ENCODE measurements around the gene YWHAH.

YWHAH gene

GRCh38 chr22:31915586-31915985 is 28.7 kb upstream of the YWHAH start:
- Mint-ChIP-seq H3K27ac (no peak overlapping the region), H3K27me3 (no peaks in the 10 kb centered on the region)

GRCh38 chr22:31917227-31917921 is 27.0 kb upstream of the YWHAH start:
- no peaks in the 10 kb centered on the region for H3K9me3 Mint-ChIP-seq (ENCODE audit: low read depth)
- no peak overlapping the region for H3K4me3 Mint-ChIP-seq
- H3K4me1 Mint-ChIP-seq (ENCODE audit: low read depth): no peaks in the 10 kb centered on the region
- H3K27me3 Mint-ChIP-seq: no peaks in the 10 kb centered on the region
- no peak overlapping the region for H3K27ac Mint-ChIP-seq
- H3K36me3 Mint-ChIP-seq: no peaks in the 10 kb centered on the region

More at GRCh38 chr22:31915586-31915985, 28.7 kb upstream of the YWHAH start:
- Mint-ChIP-seq H3K4me3 (no peak overlapping the region), H3K36me3 (no peaks in the 10 kb centered on the region), H3K4me1 (ENCODE audit: low read depth) (no peaks in the 10 kb centered on the region), H3K9me3 (ENCODE audit: low read depth) (no peaks in the 10 kb centered on the region)

- Mint-ChIP-seq H3K27ac (no peak overlapping the region), H3K27me3 (peaks cover 3% of the 10 kb centered on the region), H3K4me1 (ENCODE audit: low read depth) (no peaks in the 10 kb centered on the region), H3K4me3 (no peak overlapping the region), H3K9me3 (ENCODE audit: low read depth) (no peaks in the 10 kb centered on the region), H3K36me3 (no peaks in the 10 kb centered on the region)
Observed at GRCh38 chr22:31919730-31920129, 24.6 kb upstream of the YWHAH start.

GRCh38 chr22:31920306-31920705 is 24.0 kb upstream of the YWHAH start:
- H3K27ac Mint-ChIP-seq: no peak overlapping the region
- H3K27me3 Mint-ChIP-seq: peaks cover 7% of the 10 kb centered on the region
- H3K36me3 Mint-ChIP-seq: no peaks in the 10 kb centered on the region
- no peak overlapping the region for H3K4me3 Mint-ChIP-seq
- no peaks in the 10 kb centered on the region for H3K4me1 Mint-ChIP-seq (ENCODE audit: low read depth)
- no peaks in the 10 kb centered on the region for H3K9me3 Mint-ChIP-seq (ENCODE audit: low read depth)

- H3K27me3 Mint-ChIP-seq: peaks cover 12% of the 10 kb centered on the region
Observed at GRCh38 chr22:31921106-31921505, 23.2 kb upstream of the YWHAH start.

GRCh38 chr22:31922534-31922933 is 21.8 kb upstream of the YWHAH start:
- Mint-ChIP-seq H3K36me3 (no peaks in the 10 kb centered on the region), H3K9me3 (ENCODE audit: low read depth) (no peaks in the 10 kb centered on the region), H3K27ac (no peak overlapping the region), H3K4me3 (no peak overlapping the region), H3K27me3 (peaks cover 12% of the 10 kb centered on the region), H3K4me1 (ENCODE audit: low read depth) (no peaks in the 10 kb centered on the region)

More at GRCh38 chr22:31921106-31921505, 23.2 kb upstream of the YWHAH start:
- Mint-ChIP-seq H3K9me3 (ENCODE audit: low read depth) (no peaks in the 10 kb centered on the region), H3K4me1 (ENCODE audit: low read depth) (no peaks in the 10 kb centered on the region), H3K27ac (no peak overlapping the region), H3K36me3 (no peaks in the 10 kb centered on the region), H3K4me3 (no peak overlapping the region)

GRCh38 chr22:31923136-31923535 is 21.2 kb upstream of the YWHAH start:
- no peak overlapping the region for H3K4me3 Mint-ChIP-seq
- H3K36me3 Mint-ChIP-seq: no peaks in the 10 kb centered on the region
- no peak overlapping the region for H3K27ac Mint-ChIP-seq
- peaks cover 12% of the 10 kb centered on the region for H3K27me3 Mint-ChIP-seq
- H3K4me1 Mint-ChIP-seq (ENCODE audit: low read depth): no peaks in the 10 kb centered on the region
- H3K9me3 Mint-ChIP-seq (ENCODE audit: low read depth): no peaks in the 10 kb centered on the region

GRCh38 chr22:31923747-31924146 is 20.6 kb upstream of the YWHAH start:
- no peaks in the 10 kb centered on the region for H3K36me3 Mint-ChIP-seq

GRCh38 chr22:31925056-31925455 is 19.3 kb upstream of the YWHAH start:
- Mint-ChIP-seq H3K27me3 (peaks cover 16% of the 10 kb centered on the region), H3K4me1 (ENCODE audit: low read depth) (no peaks in the 10 kb centered on the region), H3K4me3 (no peak overlapping the region), H3K36me3 (no peaks in the 10 kb centered on the region), H3K27ac (no peak overlapping the region), H3K9me3 (ENCODE audit: low read depth) (no peaks in the 10 kb centered on the region)

More at GRCh38 chr22:31923747-31924146, 20.6 kb upstream of the YWHAH start:
- Mint-ChIP-seq H3K9me3 (ENCODE audit: low read depth) (no peaks in the 10 kb centered on the region), H3K4me1 (ENCODE audit: low read depth) (no peaks in the 10 kb centered on the region), H3K27me3 (peaks cover 12% of the 10 kb centered on the region), H3K4me3 (no peak overlapping the region), H3K27ac (no peak overlapping the region)

- H3K4me3 Mint-ChIP-seq: no peak overlapping the region
- no peaks in the 10 kb centered on the region for H3K36me3 Mint-ChIP-seq
- peaks cover 16% of the 10 kb centered on the region for H3K27me3 Mint-ChIP-seq
- H3K4me1 Mint-ChIP-seq (ENCODE audit: low read depth): no peaks in the 10 kb centered on the region
- no peaks in the 10 kb centered on the region for H3K9me3 Mint-ChIP-seq (ENCODE audit: low read depth)
- H3K27ac Mint-ChIP-seq: no peak overlapping the region
Observed at GRCh38 chr22:31926024-31926423, 18.3 kb upstream of the YWHAH start.

- no peak overlapping the region for H3K27ac Mint-ChIP-seq
- no peaks in the 10 kb centered on the region for H3K9me3 Mint-ChIP-seq (ENCODE audit: low read depth)
- peaks cover 16% of the 10 kb centered on the region for H3K27me3 Mint-ChIP-seq
- no peak overlapping the region for H3K4me3 Mint-ChIP-seq
- no peaks in the 10 kb centered on the region for H3K36me3 Mint-ChIP-seq
- no peaks in the 10 kb centered on the region for H3K4me1 Mint-ChIP-seq (ENCODE audit: low read depth)
Observed at GRCh38 chr22:31926969-31927368, 17.4 kb upstream of the YWHAH start.

GRCh38 chr22:31927562-31927961 is 16.8 kb upstream of the YWHAH start:
- Mint-ChIP-seq H3K36me3 (no peaks in the 10 kb centered on the region), H3K4me3 (no peak overlapping the region), H3K4me1 (ENCODE audit: low read depth) (no peaks in the 10 kb centered on the region), H3K27me3 (peaks cover 16% of the 10 kb centered on the region), H3K27ac (no peak overlapping the region), H3K9me3 (ENCODE audit: low read depth) (no peaks in the 10 kb centered on the region)

- Mint-ChIP-seq H3K4me3 (no peak overlapping the region), H3K36me3 (no peaks in the 10 kb centered on the region), H3K27me3 (peaks cover 12% of the 10 kb centered on the region), H3K4me1 (ENCODE audit: low read depth) (no peaks in the 10 kb centered on the region), H3K9me3 (ENCODE audit: low read depth) (no peaks in the 10 kb centered on the region), H3K27ac (no peak overlapping the region)
Observed at GRCh38 chr22:31929167-31929930, 15.0 kb upstream of the YWHAH start.

- H3K36me3 Mint-ChIP-seq: no peaks in the 10 kb centered on the region
- H3K4me1 Mint-ChIP-seq (ENCODE audit: low read depth): no peaks in the 10 kb centered on the region
- peaks cover 3% of the 10 kb centered on the region for H3K27me3 Mint-ChIP-seq
- no peaks in the 10 kb centered on the region for H3K9me3 Mint-ChIP-seq (ENCODE audit: low read depth)
- H3K4me3 Mint-ChIP-seq: no peak overlapping the region
- H3K27ac Mint-ChIP-seq: no peak overlapping the region
Observed at GRCh38 chr22:31932863-31933262, 11.5 kb upstream of the YWHAH start.

GRCh38 chr22:31933406-31933805 is 10.9 kb upstream of the YWHAH start:
- Mint-ChIP-seq H3K27ac (no peak overlapping the region), H3K27me3 (peaks cover 3% of the 10 kb centered on the region), H3K9me3 (ENCODE audit: low read depth) (no peaks in the 10 kb centered on the region)

More at GRCh38 chr22:31933406-31933805, 10.9 kb upstream of the YWHAH start:
- H3K4me3 Mint-ChIP-seq: no peak overlapping the region
- H3K4me1 Mint-ChIP-seq (ENCODE audit: low read depth): no peaks in the 10 kb centered on the region
- H3K36me3 Mint-ChIP-seq: no peaks in the 10 kb centered on the region
